ENCODE data around the gene NDUFB5.
A peak's percentile ranks its signal among the peaks of the same experiment; 100 is the strongest.

The NDUFB5 gene

GRCh38 chr3:179651687-179652446 lies 47.3 kb downstream of the NDUFB5 start:
- Histone ChIP-seq H3K4me3 (peak overlapping the region; percentile 84 to 93 (median 88)), H4K20me1 (peaks cover 0 to 31% (median 27%) of the 10 kb centered on the region in 11 experiments; a peak in 13 of 22 replicates), H3K27me3 (no peaks in the 10 kb centered on the region), H3K9ac (peak overlapping the region; percentile 83 to 99 (median 99); a peak in 21 of 22 replicates), H3K27ac (peak overlapping the region in 10 of 11 experiments; percentile 85 to 99 (median 98); a peak in 19 of 22 replicates), H3K4me2 (peak overlapping the region; percentile 64 to 96 (median 83)), H3K4me1 (peaks cover 17 to 36% (median 25%) of the 10 kb centered on the region in 10 experiments), H3K9me3 (replicated peaks in 1 of 11) (no peaks in the 10 kb centered on the region), H3K36me3 (peaks cover 0 to 16% (median 13%) of the 10 kb centered on the region in 11 experiments; a peak in 14 of 22 replicates)
- no peak for TF ChIP-seq Cebpa-rat (IDR thresholded peaks at IDR 0.05)

GRCh38 chr3:179652447-179653095 lies 48.0 kb downstream of the NDUFB5 start, which contains the start of gene USP13:
USP13 (plus strand) TSS chr3:179653040; CDS start chr3:179653226, 186 bp downstream.
- peak within 1 kb of the TSS; percentile 78 to 96 (median 87) for H3K4me2 ChIP-seq
- peak within 1 kb of the TSS; percentile 76 to 99 (median 98) for H3K27ac ChIP-seq
- H3K36me3 ChIP-seq, result peaks cover 0 to 22% (median 16%) of the 10 kb centered on the region in 11 experiments; a peak in 14 of 22 replicates
- H3K9me3 ChIP-seq (replicated peaks in 1 of 11), result no peaks in the 10 kb centered on the region
- peaks cover 0 to 38% (median 30%) of the 10 kb centered on the region in 11 experiments; a peak in 14 of 22 replicates for H4K20me1 ChIP-seq
- no peaks in the 10 kb centered on the region for H3K27me3 ChIP-seq
- peaks cover 20 to 40% (median 27%) of the 10 kb centered on the region in 10 experiments for H3K4me1 ChIP-seq
- peak within 1 kb of the TSS; percentile 84 to 93 (median 88) for H3K4me3 ChIP-seq
- peak within 1 kb of the TSS; percentile 83 to 99 (median 99) for H3K9ac ChIP-seq
- TF ChIP-seq Cebpa-rat (IDR thresholded peaks at IDR 0.05), result no peak

- Histone ChIP-seq H3K27me3 (no peaks in the 10 kb centered on the region), H3K4me1 (peaks cover 24 to 47% (median 33%) of the 10 kb centered on the region in 10 experiments), H3K27ac (peak overlapping the region; percentile 76 to 99 (median 98)), H4K20me1 (peaks cover 0 to 45% (median 37%) of the 10 kb centered on the region in 11 experiments; a peak in 18 of 22 replicates), H3K4me2 (peak overlapping the region; percentile 78 to 96 (median 87)), H3K9me3 (replicated peaks in 1 of 11) (no peaks in the 10 kb centered on the region), H3K9ac (peak overlapping the region; percentile 83 to 99 (median 99)), H3K36me3 (peaks cover 0 to 23% (median 16%) of the 10 kb centered on the region in 11 experiments; a peak in 14 of 22 replicates), H3K4me3 (peak overlapping the region; percentile 84 to 93 (median 88))
- no peak for TF ChIP-seq Cebpa-rat (IDR thresholded peaks at IDR 0.05)
These were observed 48.7 kb downstream of the NDUFB5 start for GRCh38 chr3:179653096-179653797.

GRCh38 chr3:179655236-179655635 lies 50.6 kb downstream of the NDUFB5 start:
- Histone ChIP-seq H3K27ac (0 out of 22 replicates have a peak overlapping the region, but pooled peaks of 1 of the 11 experiments have one; percentile 93), H3K9me3 (replicated peaks in 1 of 11) (no peaks in the 10 kb centered on the region), H3K36me3 (peaks cover 0 to 23% (median 16%) of the 10 kb centered on the region in 11 experiments; a peak in 14 of 22 replicates), H4K20me1 (peaks cover 0 to 65% (median 57%) of the 10 kb centered on the region in 11 experiments; a peak in 18 of 22 replicates), H3K27me3 (no peaks in the 10 kb centered on the region), H3K4me2 (peak overlapping the region; percentile 78 to 96 (median 87)), H3K4me3 (peak overlapping the region in 9 of 10 experiments; percentile 86 to 93 (median 89); a peak in 9 of 20 replicates), H3K4me1 (peaks cover 24 to 53% (median 38%) of the 10 kb centered on the region in 10 experiments), H3K9ac (peak overlapping the region in 5 of 11 experiments; percentile 94 to 99 (median 99); a peak in 8 of 22 replicates)
- TF ChIP-seq Cebpa-rat (IDR thresholded peaks at IDR 0.05), result no peak

- Histone ChIP-seq H3K27me3 (no peaks in the 10 kb centered on the region), H3K36me3 (peaks cover 0 to 29% (median 16%) of the 10 kb centered on the region in 11 experiments; a peak in 14 of 22 replicates), H3K9me3 (replicated peaks in 1 of 11) (no peaks in the 10 kb centered on the region), H3K9ac (no peak overlapping the region), H3K4me3 (no peak overlapping the region), H3K4me2 (peak overlapping the region in 2 of 11 experiments; percentile 0 to 1; a peak in 1 of 22 replicates), H4K20me1 (peaks cover 0 to 98% (median 87%) of the 10 kb centered on the region in 11 experiments; a peak in 18 of 22 replicates), H3K27ac (no peak overlapping the region), H3K4me1 (peaks cover 21 to 48% (median 31%) of the 10 kb centered on the region in 10 experiments)
- no peak for TF ChIP-seq Cebpa-rat (IDR thresholded peaks at IDR 0.05)
These were observed 54.0 kb downstream of the NDUFB5 start for GRCh38 chr3:179658606-179659005.

GRCh38 chr3:179660872-179661271 lies 56.3 kb downstream of the NDUFB5 start:
- no peak for TF ChIP-seq Cebpa-rat (IDR thresholded peaks at IDR 0.05)
- no peak overlapping the region; a peak in 1 of 22 replicates for H3K9ac ChIP-seq
- no peaks in the 10 kb centered on the region for H3K9me3 ChIP-seq (replicated peaks in 1 of 11)
- no peak overlapping the region for H3K27ac ChIP-seq
- no peak overlapping the region for H3K4me3 ChIP-seq
- H3K4me1 ChIP-seq, result peaks cover 7 to 33% (median 14%) of the 10 kb centered on the region in 10 experiments; a peak in 17 of 20 replicates
- peaks cover 0 to 100% (median 93%) of the 10 kb centered on the region in 11 experiments; a peak in 18 of 22 replicates for H4K20me1 ChIP-seq
- peaks cover 0 to 24% (median 12%) of the 10 kb centered on the region in 11 experiments; a peak in 14 of 22 replicates for H3K36me3 ChIP-seq
- no peaks in the 10 kb centered on the region for H3K27me3 ChIP-seq
- no peak overlapping the region for H3K4me2 ChIP-seq

- H3K4me2 ChIP-seq, result no peak overlapping the region
- H3K27me3 ChIP-seq, result no peaks in the 10 kb centered on the region
- TF ChIP-seq Cebpa-rat (IDR thresholded peaks at IDR 0.05), result no peak
- peaks cover 6 to 35% (median 20%) of the 10 kb centered on the region in 10 experiments; a peak in 16 of 20 replicates for H3K4me1 ChIP-seq
- H3K36me3 ChIP-seq, result peaks cover 0 to 15% (median 8%) of the 10 kb centered on the region in 11 experiments; a peak in 13 of 22 replicates
- H4K20me1 ChIP-seq, result peaks cover 0 to 100% (median 96%) of the 10 kb centered on the region in 11 experiments; a peak in 19 of 22 replicates
- H3K9me3 ChIP-seq (replicated peaks in 1 of 11), result no peaks in the 10 kb centered on the region
- H3K9ac ChIP-seq, result no peak overlapping the region
- H3K4me3 ChIP-seq, result no peak overlapping the region
- no peak overlapping the region for H3K27ac ChIP-seq
These were observed 57.2 kb downstream of the NDUFB5 start for GRCh38 chr3:179661777-179662176.

GRCh38 chr3:179663093-179663492 lies 58.5 kb downstream of the NDUFB5 start:
- Histone ChIP-seq H3K4me1 (peaks cover 0 to 27% (median 17%) of the 10 kb centered on the region in 10 experiments; a peak in 13 of 20 replicates), H3K4me2 (no peak overlapping the region), H3K4me3 (no peak overlapping the region), H3K36me3 (peaks cover 0 to 14% (median 5%) of the 10 kb centered on the region in 11 experiments; a peak in 10 of 22 replicates), H3K27me3 (no peaks in the 10 kb centered on the region), H4K20me1 (peaks cover 0 to 100% (median 96%) of the 10 kb centered on the region in 11 experiments; a peak in 19 of 22 replicates), H3K9me3 (replicated peaks in 1 of 11) (no peaks in the 10 kb centered on the region), H3K9ac (no peak overlapping the region), H3K27ac (no peak overlapping the region)
- TF ChIP-seq Cebpa-rat (IDR thresholded peaks at IDR 0.05), result no peak

All from BLaER1 treated with 17β-estradiol and CSF1 and Interleukin-3, amounts not matched to agents 10 nM and 100 nM (cell line).